HepG2 (cell line): ENCODE results near the gene RHOV. TPM values are rescaled to one million over a fixed set of nuclear protein-coding genes. Genes with fewer than 3 reads are reported as not detected.

Experiments
- DR1 ChIP-seq: sonication (generic); formaldehyde crosslinking; IDR thresholded peaks from 2 replicates; pipeline ENCODE4 v1.8.0; 2021; ENCODE audit warnings: mild to moderate bottlenecking, missing genetic modification reagents, inconsistent platforms
- JDP2 ChIP-seq: sonication (generic); formaldehyde crosslinking; IDR thresholded peaks from 2 replicates; pipeline ENCODE4 v1.8.1; 2022; ENCODE audit warnings: missing genetic modification reagents, borderline replicate concordance
- KLF13 ChIP-seq: sonication (generic); formaldehyde crosslinking; IDR thresholded peaks from 2 replicates; pipeline ENCODE4 v1.4.0; 2020; ENCODE audit warnings: mild to moderate bottlenecking, missing genetic modification reagents
- MTERF4 ChIP-seq: sonication (generic); formaldehyde crosslinking; IDR thresholded peaks from 2 replicates; pipeline ENCODE4 v1.8.0; 2023; ENCODE audit warnings: mild to moderate bottlenecking, missing genetic modification reagents
- MTF2 ChIP-seq: sonication (generic); formaldehyde crosslinking; IDR thresholded peaks from 2 replicates; pipeline ENCODE4 v1.5.0; 2020; ENCODE audit warnings: missing genetic modification reagents, borderline replicate concordance
- NCOR1 ChIP-seq: fragments of 200-600 bp; sonication (generic); IDR thresholded peaks from 2 replicates; pipeline ENCODE4 v1.7.0; 2017; ENCODE audit warnings: antibody characterized with exemption, low read length, borderline replicate concordance
- NR2F6 ChIP-seq, 2 experiments: IDR thresholded peaks; 2 replicates each; pipeline ENCODE4 v1.6.1; 2016; ENCODE audit warnings: antibody characterized with exemption in 1 of 2, mild to moderate bottlenecking in 1 of 2
- PHF21A ChIP-seq: sonication (generic); formaldehyde crosslinking; IDR thresholded peaks from 2 replicates; pipeline ENCODE4 v1.5.0; 2020; ENCODE audit warnings: mild to moderate bottlenecking, missing genetic modification reagents
- PHF5A ChIP-seq: IDR thresholded peaks from one replicate; pipeline ENCODE4 v1.6.1; 2018; ENCODE audit warnings: low read depth, missing genetic modification reagents; ENCODE audit not compliant: unreplicated experiment
- PLRG1 ChIP-seq: fragments of 450-650 bp; conservative IDR thresholded peaks from 2 replicates; pipeline ENCODE4 v1.6.1; 2016
- RFX5 ChIP-seq: IDR thresholded peaks from 2 replicates; pipeline ENCODE4 v1.6.1; 2011; ENCODE audit warnings: low read depth, low read length, improper control_type of control experiment
- SP1 ChIP-seq, 2 experiments: fragments of 450-650 bp in 1 of 2; sonication (generic) in 1 of 2; formaldehyde crosslinking in 1 of 2; IDR thresholded peaks; 2 replicates each; pipeline versions ENCODE4 v1.4.0 to v1.6.1; 2016 to 2020; ENCODE audit warnings: missing genetic modification reagents in 1 of 2
- TFDP2 ChIP-seq: sonication (generic); formaldehyde crosslinking; IDR thresholded peaks from 2 replicates; pipeline ENCODE4 v1.4.0; 2020; ENCODE audit warnings: missing genetic modification reagents
- ZBTB46 ChIP-seq: sonication (generic); formaldehyde crosslinking; IDR thresholded peaks from 2 replicates; pipeline ENCODE4 v1.4.0; 2020; ENCODE audit warnings: mild to moderate bottlenecking, missing genetic modification reagents, borderline replicate concordance
- ZC3H4 ChIP-seq: sonication (generic); formaldehyde crosslinking; IDR thresholded peaks from 2 replicates; pipeline ENCODE4 v1.4.0; 2020; ENCODE audit warnings: missing genetic modification reagents, borderline replicate concordance
- ZFY ChIP-seq: sonication (generic); formaldehyde crosslinking; IDR thresholded peaks from 2 replicates; pipeline ENCODE4 v1.4.0; 2020; ENCODE audit warnings: missing genetic modification reagents
- ZNF224 ChIP-seq: sonication (generic); formaldehyde crosslinking; IDR thresholded peaks from 2 replicates; pipeline ENCODE4 v1.5.0; 2020; ENCODE audit warnings: mild to moderate bottlenecking, missing genetic modification reagents
- ZNF256 ChIP-seq: sonication (generic); formaldehyde crosslinking; conservative IDR thresholded peaks from 2 replicates; pipeline ENCODE4 v1.4.0; 2020; ENCODE audit warnings: missing genetic modification reagents
- ZNF263 ChIP-seq: sonication (generic); formaldehyde crosslinking; IDR thresholded peaks from 2 replicates; pipeline ENCODE4 v1.4.0; 2020; ENCODE audit warnings: missing genetic modification reagents
- ZNF33A ChIP-seq: sonication (generic); formaldehyde crosslinking; IDR thresholded peaks from 2 replicates; pipeline ENCODE4 v1.5.1; 2020; ENCODE audit warnings: missing genetic modification reagents, mild to moderate bottlenecking, moderate library complexity, borderline replicate concordance
- ZNF350 ChIP-seq: sonication (generic); formaldehyde crosslinking; IDR thresholded peaks from 2 replicates; pipeline ENCODE4 v1.4.0; 2020; ENCODE audit warnings: mild to moderate bottlenecking, low read depth, missing genetic modification reagents, borderline replicate concordance
- ZNF354B ChIP-seq: sonication (generic); formaldehyde crosslinking; IDR thresholded peaks from 2 replicates; pipeline ENCODE4 v1.8.0; 2022; ENCODE audit warnings: mild to moderate bottlenecking, missing genetic modification reagents
- ZNF552 ChIP-seq: sonication (generic); formaldehyde crosslinking; IDR thresholded peaks from 2 replicates; pipeline ENCODE4 v1.9.0; 2022; ENCODE audit warnings: missing genetic modification reagents, mild to moderate bottlenecking, borderline replicate concordance
- ZNF574 ChIP-seq: sonication (generic); formaldehyde crosslinking; IDR thresholded peaks from 2 replicates; pipeline ENCODE4 v1.4.0; 2020; ENCODE audit warnings: missing genetic modification reagents
- polyA plus RNA-seq, 8 experiments: library from polyadenylated mRNA; depleted of rRNA in 3 of 8; stranded (reverse) in 7 of 8; unstranded in 1 of 8; fragments of >200 nt; fragmentation: Illumina TruSeq in 4 of 8; extraction: Trizol in 4 of 8; gene quantifications; 2 replicates each; pipeline versions ENCODE4 v1.2.1 to v1.2.3, GENCODE V29; 2011 to 2016; ENCODE audit warnings: low read depth in 4 of 8, missing spikeins in 1 of 8, mixed read lengths in 1 of 8; ENCODE audit not compliant: insufficient read depth in 1 of 8
- total RNA-seq, 5 experiments: library from RNA; depleted of rRNA; stranded (reverse); fragments of >200 nt; fragmentation: Illumina TruSeq; extraction: Trizol; gene quantifications; 2 replicates each; pipeline ENCODE4 v1.2.3, GENCODE V29; 2016; ENCODE audit warnings: low read depth in 1 of 5

The RHOV gene
- total and polyA plus RNA-seq, 2 of the 13 experiments (the other 11 are each of a cell fraction or from before 2014, with no cell fraction given) = 0.17 to 0.18 TPM

- no peak for TF ChIP-seq NR2F6 (IDR thresholded peaks at IDR 0.05)
- TF ChIP-seq NR2F6 (CRISPR knock-in tag; IDR thresholded peaks at IDR 0.05) = no peak
- TF ChIP-seq ZNF256 (CRISPR knock-in tag) = no peak
- no peak for TF ChIP-seq ZNF354B
- TF ChIP-seq TFDP2 (CRISPR knock-in tag) = no peak
- TF ChIP-seq ZNF350 = peak; percentile 47; the same call in 1 of the 2 replicates
- TF ChIP-seq MTERF4 (CRISPR knock-in tag) = 0 out of 2 replicates have a peak, but pooled peaks have one; percentile 47
- TF ChIP-seq KLF13 (CRISPR knock-in tag) = no peak
- no peak for TF ChIP-seq ZNF224
- peak; percentile 36; the same call in 1 of the 2 replicates for TF ChIP-seq PHF21A
- no peak for TF ChIP-seq RFX5
- no peak for TF ChIP-seq SP1 (IDR thresholded peaks at IDR 0.05)
- no peak for TF ChIP-seq SP1 (CRISPR knock-in tag; IDR thresholded peaks at IDR 0.05)
- no peak for TF ChIP-seq PHF5A
- no peak for TF ChIP-seq PLRG1
- no peak for TF ChIP-seq ZC3H4 (CRISPR knock-in tag)
- no peak for TF ChIP-seq NCOR1
- no peak for TF ChIP-seq ZNF263
- TF ChIP-seq ZBTB46 (CRISPR knock-in tag) = no peak
- no peak for TF ChIP-seq DR1
- TF ChIP-seq JDP2 (CRISPR knock-in tag) = no peak
- TF ChIP-seq MTF2 (CRISPR knock-in tag) = no peak
- no peak for TF ChIP-seq ZFY (CRISPR knock-in tag)
- no peak for TF ChIP-seq ZNF33A
- TF ChIP-seq ZNF574 (CRISPR knock-in tag) = peak; percentile 47
- TF ChIP-seq ZNF552 = no peak
Observed at GRCh38 chr15:40857601-40858341, 16.3 kb downstream of the RHOV start (continued).
